ENCODE data around the gene VRK1.

GRCh38 chr14:96780500-96780899, 16.7 kb upstream of the VRK1 start:
- TF ChIP-seq CTCF (IDR thresholded peaks at IDR 0.05) (no peak), POLR2AphosphoS5 (IDR thresholded peaks at IDR 0.05) (no peak), POLR2A (IDR thresholded peaks at IDR 0.05) (no peak)

Measured in transverse colon (tissue), 4 donors.